GM19023 (cell line): ENCODE results near the gene ANKRD39.
"Not testable (repeated sequence)": the region's sequence is repeated elsewhere in the genome, so short reads cannot be mapped to it uniquely, and the experiment has no call there.

Experiments used
- ATAC-seq: cut with Tn5 transposase; IDR thresholded peaks from one replicate; pipeline ENCODE4 v1.9.1; 2021; ENCODE audit warnings: mild to moderate bottlenecking, moderate library complexity; ENCODE audit not compliant: unreplicated experiment

ANKRD39 gene

GRCh38 chr2:96857667-96858372 is at the start of gene ANKRD39:
ANKRD39 (minus strand) TSS chr2:96858016; CDS start chr2:96857987, 29 bp downstream.
- peak; percentile 91 for ATAC-seq

- ATAC-seq = no peak
Observed at GRCh38 chr2:96906729-96907114, 48.9 kb upstream of the ANKRD39 start.

GRCh38 chr2:96903815-96904214 is 46.0 kb upstream of the ANKRD39 start:
- ATAC-seq = no peak

- ATAC-seq = no peak
Observed at GRCh38 chr2:96903318-96903717, 45.5 kb upstream of the ANKRD39 start.

GRCh38 chr2:96900237-96900636 is 42.4 kb upstream of the ANKRD39 start:
- ATAC-seq = no peak

GRCh38 chr2:96899413-96899741 is 41.6 kb upstream of the ANKRD39 start:
- no peak for ATAC-seq

- ATAC-seq = no peak
Observed at GRCh38 chr2:96898641-96899412, 41.0 kb upstream of the ANKRD39 start.

GRCh38 chr2:96898135-96898505 is 40.3 kb upstream of the ANKRD39 start:
- ATAC-seq = no peak

GRCh38 chr2:96897491-96898134 is 39.8 kb upstream of the ANKRD39 start:
- ATAC-seq = no peak

- no peak for ATAC-seq
Observed at GRCh38 chr2:96895746-96896651, 38.2 kb upstream of the ANKRD39 start.

- ATAC-seq = no peak
Observed at GRCh38 chr2:96895032-96895745, 37.4 kb upstream of the ANKRD39 start.

GRCh38 chr2:96894151-96894531 is 36.3 kb upstream of the ANKRD39 start:
- no peak for ATAC-seq

- no peak for ATAC-seq
Observed at GRCh38 chr2:96893289-96894150, 35.7 kb upstream of the ANKRD39 start.

GRCh38 chr2:96891591-96892333 is 33.9 kb upstream of the ANKRD39 start:
- no peak for ATAC-seq

GRCh38 chr2:96890726-96891385 is 33.0 kb upstream of the ANKRD39 start:
- ATAC-seq = no peak

GRCh38 chr2:96890252-96890651 is 32.4 kb upstream of the ANKRD39 start:
- ATAC-seq = no peak

- ATAC-seq = not testable (repeated sequence)
Observed at GRCh38 chr2:96889502-96889901, 31.7 kb upstream of the ANKRD39 start.
